M059J (cell line): ENCODE data around the gene PPP1R37. TPM values are rescaled to one million over a fixed set of nuclear protein-coding genes. Genes with fewer than 3 reads are reported as not detected.

ENCODE experiments used
- DNase-seq: peaks from one replicate; pipeline ENCODE4 v3.0.0-alpha.2; 2012; ENCODE audit warnings: low read depth
- total RNA-seq: library from RNA; depleted of rRNA; stranded (reverse); fragments of >200 nt; shearing (Covaris generic); gene quantifications from 2 replicates; pipeline ENCODE4 v1.2.3, GENCODE V29; 2014

The PPP1R37 gene
- total RNA-seq, 1 experiment from 2014 or later = 44.8 TPM

DNA sequence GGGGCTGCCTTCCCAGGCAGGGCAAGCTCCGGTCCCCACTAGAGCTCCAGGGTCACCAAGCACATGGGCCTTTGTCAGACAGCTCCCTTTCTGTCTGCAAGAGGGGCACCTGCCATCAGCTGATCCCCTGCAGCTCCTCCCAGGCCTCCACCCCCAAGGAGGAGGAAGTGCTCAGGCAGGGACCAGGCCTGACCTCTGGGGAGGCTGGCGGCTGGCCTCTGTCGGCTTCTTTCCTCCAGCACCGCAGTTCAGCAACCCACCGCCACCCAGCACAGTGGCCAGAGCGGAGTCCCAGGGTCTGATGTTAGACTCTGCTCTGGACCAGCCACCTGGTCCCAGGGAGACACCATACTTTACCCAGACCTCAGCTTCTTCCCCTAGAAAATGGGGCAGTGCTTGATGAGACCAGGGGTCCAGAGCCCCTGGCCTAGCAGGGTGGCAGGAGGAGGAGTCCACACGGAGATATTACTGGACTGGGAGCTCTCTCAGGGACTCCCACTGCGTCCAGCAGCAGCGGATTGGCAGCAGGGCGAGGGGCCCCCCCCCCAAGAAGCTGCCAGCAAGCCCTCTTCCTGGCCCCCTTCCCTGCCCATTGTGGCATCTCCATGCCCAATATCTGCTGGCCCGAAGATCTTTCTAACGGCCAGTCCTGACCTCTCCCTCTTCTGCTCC is 43.7 kb downstream of the PPP1R37 start:
- no peak for DNase-seq

DNA sequence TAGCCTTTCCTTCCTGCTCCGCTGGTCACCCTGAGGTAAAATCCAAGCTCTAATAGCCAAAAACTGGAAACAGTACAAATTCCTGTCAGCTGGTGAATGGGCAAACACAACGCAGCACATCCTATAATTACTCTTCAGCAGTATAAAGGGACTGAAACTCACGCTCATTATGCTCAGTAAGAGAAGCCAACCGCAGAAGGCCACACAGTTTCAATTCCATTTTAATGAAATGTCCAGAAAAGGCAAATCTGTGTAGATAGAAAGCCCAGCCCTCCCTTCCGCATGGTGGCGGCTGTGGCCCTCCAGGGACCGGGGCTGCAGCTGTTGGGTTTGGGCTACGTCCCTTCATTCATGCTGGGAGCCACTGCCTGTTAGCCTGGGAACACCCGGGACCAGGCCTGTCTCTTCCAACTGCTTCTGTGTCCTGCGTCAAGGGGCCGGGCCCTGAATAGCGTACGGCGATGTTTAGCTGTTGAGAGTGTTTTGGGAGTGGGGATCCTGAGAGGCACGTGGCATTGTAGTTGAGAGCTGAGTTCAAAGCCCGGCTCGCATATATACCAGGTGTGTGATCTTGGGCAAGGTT is 44.3 kb downstream of the PPP1R37 start:
- no peak for DNase-seq

DNA sequence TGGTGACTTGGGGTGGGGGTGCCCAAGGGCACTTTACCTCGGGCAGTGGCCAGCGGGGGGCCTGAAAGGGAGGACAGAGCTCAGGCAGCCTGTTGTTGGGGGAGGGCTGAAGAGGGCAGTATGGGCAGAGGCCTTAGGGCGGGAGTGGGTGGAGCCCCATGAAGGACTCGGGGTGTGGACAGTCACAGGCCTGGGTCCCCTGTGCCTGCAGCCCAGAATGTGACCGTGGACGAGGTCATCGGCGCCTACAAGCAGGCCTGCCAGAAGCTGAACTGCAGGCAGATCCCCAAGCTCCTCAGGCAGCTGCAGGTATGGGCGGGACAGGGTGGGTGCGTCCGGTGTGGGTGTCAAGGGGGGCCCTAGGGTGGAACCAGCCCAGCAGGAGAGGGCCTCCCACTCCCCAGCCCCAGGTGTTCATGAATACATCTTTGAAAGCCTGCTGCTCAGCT is 45.3 kb downstream of the PPP1R37 start:
- DNase-seq = no peak

DNA sequence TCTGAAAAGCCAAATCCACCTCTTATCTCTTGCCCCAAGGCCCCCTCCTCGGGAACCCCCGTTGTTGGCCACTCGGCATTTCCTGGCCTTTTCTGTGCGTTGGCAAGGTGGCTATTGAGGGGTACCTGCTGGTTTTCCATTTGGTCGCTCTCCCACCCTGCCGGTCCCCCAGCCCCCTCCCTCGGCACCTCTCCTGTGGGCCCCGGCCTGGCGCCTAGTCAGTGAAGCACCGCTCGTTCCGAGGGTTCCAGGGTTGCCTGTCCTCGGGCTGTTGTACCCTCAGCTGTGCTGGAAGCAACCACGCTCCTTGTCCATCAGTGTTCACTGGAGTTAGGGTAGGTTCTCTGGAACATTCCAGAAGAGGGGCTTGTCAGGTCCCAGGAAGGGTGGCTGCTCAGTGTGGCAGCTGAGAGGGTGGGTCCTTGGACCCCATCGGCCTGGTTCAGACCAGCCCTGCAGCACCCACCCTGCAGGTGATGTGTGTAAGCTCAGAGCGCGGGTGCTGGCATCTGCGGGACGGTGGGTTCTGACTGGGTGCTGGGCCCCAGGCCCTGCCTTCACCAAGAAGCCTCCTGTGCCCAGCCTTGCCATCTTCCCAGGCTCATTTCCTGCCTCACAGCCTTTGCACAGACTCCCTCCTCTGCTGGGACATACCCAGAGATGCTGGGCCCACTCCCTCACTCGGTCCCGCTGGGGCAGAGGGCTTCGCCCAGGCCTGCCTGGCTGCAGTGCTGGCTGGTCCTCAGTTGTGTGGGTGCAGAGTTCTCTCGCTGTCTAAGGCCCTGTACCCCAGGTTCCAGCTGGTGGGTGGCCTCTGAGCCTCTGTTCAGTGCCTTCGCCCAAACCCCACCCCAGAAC is 46.5 kb downstream of the PPP1R37 start:
- no peak for DNase-seq

DNA sequence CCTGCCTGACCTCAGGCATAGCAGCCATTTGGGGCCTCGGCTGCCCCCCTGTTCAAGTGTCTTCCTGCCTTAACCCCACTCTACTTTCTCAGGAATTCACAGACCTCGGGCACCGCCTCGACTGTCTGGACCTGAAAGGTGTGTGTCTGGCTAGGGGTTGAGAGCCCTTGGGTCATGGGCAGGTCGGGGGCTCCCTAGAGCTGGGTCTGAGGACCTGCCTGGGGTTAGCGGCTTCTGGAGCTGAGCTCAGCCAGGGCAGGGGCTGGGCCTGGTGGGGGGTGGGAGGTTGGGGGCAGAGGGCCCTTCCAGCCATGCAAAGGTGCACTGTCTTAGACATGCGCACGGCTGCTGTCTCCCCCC is 47.1 kb downstream of the PPP1R37 start:
- no peak for DNase-seq

DNA sequence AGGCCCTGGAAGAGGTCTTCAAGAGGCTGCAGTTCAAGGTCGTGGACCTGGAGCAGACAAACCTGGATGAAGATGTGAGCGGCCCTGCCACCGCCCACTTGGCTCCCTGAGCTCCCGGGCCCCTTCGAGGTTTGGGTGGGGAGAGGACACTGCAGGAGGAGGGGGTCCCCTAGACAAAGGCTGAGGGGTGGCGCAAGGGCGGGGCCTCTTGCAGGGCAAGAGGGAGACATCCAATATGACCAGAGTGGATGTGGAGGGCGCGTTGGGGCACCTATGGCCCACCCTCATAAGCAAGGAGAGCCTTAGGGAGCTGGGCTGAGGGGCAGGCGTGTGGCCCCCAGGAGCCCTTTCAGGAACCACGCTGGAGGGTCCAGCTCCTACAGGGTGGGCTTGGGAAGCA is 47.6 kb downstream of the PPP1R37 start:
- DNase-seq = no peak

DNA sequence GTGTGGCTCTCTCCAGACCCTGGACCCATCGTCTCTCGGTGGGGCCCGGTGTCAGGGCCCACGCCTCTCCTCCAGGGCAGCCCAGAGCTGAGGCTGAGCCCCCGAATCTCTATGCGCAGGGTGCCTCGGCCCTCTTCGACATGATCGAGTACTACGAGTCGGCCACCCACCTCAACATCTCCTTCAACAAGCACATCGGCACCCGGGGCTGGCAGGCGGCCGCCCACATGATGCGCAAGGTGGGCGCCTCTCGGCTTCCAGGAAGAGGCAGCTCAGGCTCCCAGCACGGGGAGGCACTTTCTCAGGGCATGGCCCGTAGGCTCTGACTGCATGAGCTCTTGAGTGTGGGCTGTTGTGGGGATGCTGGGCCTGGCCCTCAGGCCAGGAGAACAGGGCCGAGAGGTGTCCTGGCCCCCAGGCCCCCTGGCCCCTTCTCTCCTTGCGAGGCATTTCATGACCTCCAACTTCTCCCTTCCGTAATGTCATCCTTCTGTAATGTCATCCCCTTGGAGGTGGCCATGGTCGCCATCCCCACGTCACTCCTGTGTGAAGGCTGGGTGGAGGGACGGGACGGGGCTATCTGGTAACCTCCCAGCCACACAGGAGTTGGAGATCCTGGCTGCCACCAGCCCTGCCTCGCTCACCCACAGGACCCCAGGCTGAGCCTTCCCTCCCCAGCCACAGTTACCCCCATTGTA is 48.4 kb downstream of the PPP1R37 start:
- no peak for DNase-seq

DNA sequence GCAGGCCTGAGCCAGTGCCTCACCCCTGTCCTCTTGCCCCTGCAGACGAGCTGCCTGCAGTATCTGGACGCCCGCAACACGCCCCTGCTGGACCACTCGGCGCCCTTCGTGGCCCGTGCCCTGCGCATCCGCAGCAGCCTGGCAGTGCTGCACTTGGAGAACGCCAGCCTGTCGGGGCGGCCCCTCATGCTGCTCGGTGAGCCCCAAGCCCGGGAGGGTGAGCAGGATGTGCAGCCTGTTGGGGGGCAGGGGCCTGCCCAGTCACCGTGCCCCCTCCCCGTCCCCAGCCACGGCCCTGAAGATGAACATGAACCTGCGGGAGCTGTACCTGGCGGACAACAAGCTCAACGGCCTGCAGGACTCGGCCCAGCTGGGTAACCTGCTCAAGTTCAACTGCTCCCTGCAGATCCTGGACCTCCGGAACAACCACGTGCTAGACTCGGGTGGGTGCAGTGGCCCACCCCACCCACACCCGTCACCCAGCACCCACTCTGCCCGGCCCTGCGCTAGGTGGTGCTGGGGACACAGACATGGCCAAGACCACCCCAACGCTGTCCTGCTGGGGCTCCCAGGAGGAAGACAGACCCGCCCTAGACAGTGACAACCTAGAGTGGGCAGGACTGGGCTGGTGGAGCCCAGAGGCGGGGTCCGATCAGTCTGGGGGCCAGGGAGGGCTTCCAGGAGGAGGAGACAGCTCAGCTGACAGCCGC is 49.2 kb downstream of the PPP1R37 start:
- DNase-seq = no peak

DNA sequence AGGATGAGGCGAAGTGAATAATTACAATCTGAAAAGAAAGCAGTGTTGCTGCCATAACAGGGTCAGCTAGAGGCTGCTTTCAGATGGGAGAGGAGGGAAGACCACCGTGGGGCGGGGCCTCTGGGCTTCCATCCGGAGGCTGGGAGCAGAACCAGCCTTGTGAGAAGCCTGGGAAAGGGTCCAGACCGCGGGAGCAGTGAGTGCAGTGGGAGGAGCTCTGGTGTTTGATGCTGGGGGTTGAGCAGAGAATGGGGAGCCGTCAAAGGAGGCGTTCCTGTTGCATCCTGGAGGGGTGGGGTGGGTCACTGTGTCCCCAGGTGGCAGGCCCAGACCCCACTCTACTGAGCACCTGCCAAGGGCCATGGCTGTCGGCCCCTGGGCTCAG is 49.7 kb downstream of the PPP1R37 start:
- no peak for DNase-seq

DNA sequence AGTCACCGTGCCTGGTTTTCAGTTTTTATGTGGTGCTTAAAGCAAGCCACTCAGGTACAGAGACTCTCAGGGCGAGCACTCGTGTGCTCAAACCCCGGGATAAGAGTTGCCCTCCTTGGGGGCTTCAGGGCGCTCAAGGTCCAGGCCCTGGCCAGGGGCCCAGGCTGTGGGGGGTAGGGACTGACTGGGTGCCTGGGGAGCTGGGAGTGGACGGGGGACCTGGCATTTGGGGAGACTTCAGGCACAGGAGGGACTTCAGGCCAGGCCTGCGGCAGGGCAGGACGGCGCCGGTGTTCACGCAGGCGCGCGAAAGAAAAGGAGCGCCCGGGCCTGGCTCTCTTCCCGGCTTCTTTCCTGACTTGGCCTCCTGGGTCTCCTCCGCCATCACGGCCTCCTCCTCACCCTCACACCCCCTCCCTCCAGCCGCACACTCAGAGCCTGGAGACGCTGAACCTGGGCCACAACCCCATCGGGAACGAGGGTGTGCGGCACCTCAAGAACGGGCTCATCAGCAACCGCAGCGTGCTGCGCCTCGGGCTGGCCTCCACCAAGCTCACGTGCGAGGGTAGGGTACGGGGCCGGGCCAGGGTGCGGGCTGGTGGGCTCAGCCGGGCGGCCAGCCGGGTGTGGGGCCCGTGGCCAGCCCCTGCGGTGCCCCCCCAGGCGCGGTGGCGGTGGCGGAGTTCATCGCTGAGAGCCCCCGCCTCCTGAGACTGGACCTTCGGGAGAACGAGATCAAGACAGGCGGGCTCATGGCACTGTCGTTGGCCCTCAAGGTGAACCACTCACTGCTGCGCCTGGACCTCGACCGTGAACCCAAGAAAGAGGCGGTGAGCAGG is 51.7 kb downstream of the PPP1R37 start:
- no peak for DNase-seq

DNA sequence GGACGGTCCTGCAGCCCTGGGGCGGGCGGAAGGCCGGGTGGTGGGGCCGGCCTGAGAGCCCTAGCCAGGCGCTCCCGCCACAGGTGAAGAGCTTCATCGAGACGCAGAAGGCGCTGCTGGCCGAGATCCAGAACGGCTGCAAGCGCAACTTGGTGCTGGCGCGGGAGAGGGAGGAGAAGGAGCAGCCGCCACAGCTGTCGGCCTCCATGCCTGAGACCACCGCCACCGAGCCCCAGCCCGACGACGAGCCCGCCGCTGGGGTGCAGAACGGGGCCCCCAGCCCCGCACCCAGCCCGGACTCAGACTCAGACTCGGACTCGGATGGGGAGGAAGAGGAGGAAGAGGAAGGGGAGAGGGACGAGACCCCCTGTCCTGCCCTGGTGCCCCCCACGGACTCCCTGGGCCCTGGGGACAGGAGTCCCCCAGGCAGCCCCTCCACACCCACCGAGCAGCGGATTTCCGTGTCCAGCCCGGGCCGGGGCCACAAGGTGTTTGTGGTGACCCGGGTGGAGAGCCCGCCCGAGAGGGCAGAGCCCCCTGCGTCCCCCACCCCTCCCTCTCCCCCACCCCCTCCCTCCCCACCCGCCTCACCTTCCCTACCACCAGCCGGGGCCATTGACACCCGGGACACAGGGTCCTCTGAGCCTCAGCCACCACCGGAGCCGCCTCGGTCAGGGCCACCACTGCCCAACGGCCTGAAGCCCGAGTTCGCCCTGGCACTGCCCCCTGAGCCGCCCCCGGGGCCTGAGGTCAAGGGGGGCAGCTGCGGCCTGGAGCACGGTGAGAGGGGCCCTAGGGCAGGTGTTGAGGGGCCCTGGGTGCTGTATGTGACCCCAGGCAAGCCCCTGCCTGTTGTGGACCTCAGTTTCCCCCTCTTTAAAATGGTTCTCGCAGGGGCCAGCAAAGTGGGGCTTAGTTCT is 52.6 kb downstream of the PPP1R37 start:
- no peak for DNase-seq

DNA sequence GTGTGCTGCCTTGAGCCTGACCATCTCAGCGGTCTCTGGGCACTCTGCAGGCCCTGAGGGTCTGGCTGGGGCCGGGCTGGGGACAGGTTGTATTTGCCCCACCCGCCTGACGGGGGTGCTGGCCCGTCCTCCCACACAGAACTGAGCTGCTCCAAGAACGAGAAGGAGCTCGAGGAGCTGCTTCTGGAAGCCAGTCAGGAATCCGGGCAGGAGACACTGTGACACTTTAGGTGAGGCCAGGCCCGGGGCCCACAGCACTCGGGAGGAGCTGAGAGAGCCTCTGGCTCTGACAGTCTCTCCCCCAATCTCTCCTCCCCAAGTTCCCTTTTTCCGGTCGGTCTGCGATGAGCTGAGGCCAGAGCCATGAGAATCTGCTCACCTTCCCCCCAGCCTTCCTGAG is 53.3 kb downstream of the PPP1R37 start:
- no peak for DNase-seq

DNA sequence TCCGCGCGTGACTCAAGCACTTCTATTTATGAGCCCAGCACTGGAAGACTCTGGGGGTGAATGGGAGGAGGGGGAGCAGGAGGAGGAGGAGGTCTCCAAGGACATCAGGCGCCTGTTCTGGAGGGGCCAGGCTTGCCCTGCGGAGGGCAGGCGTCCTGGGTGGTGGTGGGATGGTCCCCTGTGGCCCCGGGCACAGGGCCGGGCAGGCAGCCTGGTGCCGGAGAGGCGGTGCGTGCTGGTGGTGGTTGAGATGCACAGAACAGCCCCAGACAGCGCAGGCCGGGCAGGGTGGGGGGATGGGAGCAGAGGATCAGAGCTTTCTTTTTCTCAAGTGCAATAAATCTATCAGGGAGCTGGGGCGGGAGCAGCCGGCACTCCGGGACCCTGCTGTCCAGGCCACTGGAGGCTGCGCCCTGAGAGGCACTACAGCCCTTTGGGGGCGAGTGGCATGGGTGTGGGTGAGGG is 53.8 kb downstream of the PPP1R37 start:
- no peak for DNase-seq

DNA sequence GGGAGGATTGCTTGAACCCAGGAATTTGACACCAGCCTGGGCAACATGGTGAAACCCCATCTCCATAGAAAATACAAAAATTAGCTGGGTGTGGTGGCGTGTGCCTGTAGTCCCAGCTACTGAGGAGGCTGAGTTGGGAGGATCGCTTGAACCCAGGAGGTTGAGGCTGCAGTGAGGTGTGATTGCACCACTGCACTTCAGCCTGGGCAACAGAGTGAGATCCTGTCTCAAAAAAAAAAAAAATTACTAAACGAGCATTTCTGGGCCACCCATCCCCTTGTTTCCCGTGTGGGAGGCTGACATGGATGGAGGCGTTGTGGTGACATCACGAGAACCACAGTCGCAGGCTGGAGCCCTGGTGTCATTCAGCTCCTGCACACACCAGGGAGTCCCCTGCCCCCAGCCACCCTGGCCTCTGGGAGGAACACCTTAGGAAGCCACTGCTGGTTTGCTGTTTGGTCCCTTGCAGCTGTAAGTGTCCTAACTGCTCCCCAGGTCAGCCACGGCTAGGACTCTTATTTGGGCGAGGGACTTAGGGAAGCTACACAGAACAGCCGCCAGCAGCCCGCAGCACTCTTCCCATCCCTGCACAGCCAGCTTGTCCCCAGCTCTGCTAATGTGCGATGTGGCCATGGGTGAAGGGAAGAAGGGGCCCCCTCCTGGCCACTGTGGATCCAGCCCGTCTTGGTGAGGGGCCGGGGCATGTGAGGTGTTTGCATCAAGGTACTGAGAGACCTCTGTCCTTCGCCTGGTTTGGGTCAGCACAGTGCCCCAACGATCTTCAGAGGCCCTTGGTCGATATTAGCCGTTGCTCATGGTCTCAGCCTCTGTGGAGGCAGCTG is 55.1 kb downstream of the PPP1R37 start:
- no peak for DNase-seq

DNA sequence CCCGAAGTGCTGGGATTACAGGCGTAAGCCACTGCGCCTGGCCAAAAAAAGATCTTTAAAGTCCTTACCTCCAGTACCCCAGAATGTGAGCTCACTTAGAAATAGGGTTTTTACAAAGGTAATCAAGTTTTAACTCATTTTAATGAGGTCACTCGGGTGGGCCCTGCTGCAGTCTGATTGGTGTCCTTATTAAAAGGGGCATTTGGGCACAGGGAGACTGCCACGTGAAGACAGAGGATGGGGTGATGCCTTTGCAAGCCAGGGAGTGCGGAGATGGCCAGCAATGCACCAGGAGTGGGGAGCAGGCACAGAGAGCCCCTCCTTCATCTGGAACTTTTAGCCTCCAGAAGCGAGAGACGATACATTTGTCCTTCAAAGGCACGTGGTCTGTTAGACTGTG is 56.1 kb downstream of the PPP1R37 start:
- DNase-seq = no peak

DNA sequence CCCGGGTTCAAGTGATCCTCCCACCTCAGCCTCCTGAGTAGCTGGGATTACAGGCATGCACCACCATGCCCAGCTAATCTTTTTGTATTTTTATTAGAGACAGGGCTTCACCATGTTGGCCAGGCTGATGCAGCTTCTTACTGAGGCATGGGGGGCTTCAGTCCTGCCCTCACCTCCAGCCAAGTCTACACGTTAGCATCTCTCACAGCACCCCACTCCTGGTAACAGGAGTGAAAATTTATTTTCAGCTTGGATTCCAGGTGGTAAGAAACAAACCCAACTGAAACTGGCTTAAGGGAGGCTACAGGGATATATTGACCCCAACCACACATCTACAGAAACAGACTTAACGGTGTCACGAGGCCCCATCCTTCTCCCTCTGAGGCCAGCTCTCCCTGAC is 57.2 kb downstream of the PPP1R37 start:
- no peak for DNase-seq

DNA sequence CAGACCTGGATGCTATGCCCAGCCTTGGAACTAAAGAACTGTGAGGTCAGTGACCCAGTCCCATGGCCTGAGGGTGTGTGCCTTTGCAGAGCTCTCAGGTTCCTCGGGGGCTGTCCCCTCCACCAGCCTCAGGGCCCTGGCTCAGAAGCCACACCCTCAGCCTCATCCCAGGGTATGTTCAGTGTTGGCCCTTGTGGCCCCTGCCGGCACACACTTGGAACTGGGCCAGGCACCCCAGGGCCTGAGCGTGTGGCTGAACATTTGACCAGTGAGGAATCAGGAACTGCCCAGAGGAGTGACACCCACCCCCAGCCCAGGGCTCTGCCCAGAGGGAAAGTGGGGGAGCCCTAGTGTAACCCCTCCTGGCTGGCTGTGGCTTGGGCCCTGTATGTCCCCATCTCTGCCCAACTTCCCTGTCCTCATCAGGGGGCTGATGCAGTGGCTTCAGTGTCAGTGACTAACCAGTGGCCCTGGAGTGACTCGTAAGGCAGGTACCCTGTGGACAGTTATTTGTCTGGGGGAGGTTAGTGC is 57.8 kb downstream of the PPP1R37 start:
- DNase-seq = peak; percentile 55

DNA sequence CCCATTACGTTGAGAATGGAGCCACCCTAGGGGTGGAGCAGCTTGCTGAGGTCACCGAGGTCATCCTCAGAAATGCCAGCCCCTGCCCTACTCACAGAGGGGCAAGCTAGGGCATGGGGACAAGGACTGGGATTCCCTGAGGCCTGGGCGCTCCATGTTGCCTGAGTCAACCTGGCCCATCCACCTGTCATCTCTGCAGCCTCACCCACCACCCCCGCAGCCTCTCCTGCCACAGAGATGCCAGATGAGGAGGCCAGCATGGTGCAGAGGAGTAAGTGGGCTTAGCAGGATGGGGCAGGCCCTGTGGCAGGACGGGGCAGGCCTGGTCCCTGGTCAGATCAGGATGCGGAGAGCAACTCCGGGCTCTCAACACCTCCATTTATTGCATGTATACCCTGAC is 58.3 kb downstream of the PPP1R37 start:
- no peak for DNase-seq
